A549 (cell line): ENCODE results near the gene CCDC7. TPM values are rescaled to one million over a fixed set of nuclear protein-coding genes. Genes with fewer than 3 reads are reported as not detected.
A peak's percentile ranks its signal among the peaks of the same experiment; 100 is the strongest.

Source experiments
- ATAC-seq, 2 experiments: fragments of 200-7000 bp in 1 of 2; fragments of >200 bp in 1 of 2; cut with Nextera tagmentation in 1 of 2; cut with Tn5 transposase in 1 of 2; 3 replicates each; pipeline versions ENCODE4 v1.8.0 to v1.9.1; 2018 to 2020; ENCODE audit warnings: mild to moderate bottlenecking in 1 of 2, moderate library complexity in 1 of 2
- CTCF ChIA-PET: fragments of 300-600 bp; sonication (Branson Sonifier 250); formaldehyde crosslinking; extraction: SDS; loops from one replicate; lab custom pipeline; 2021; ENCODE audit warnings: antibody characterized with exemption, inconsistent platforms; lab: Yijun Ruan, JAX
- POLR2A ChIA-PET: fragments of 350-600 bp; formaldehyde crosslinking; extraction: SDS; loops from one replicate; lab custom pipeline; 2021; ENCODE audit warnings: antibody characterized with exemption, inconsistent platforms; lab: Yijun Ruan, JAX
- DNase-seq, 2 experiments: peaks; one replicate each; pipeline versions ENCODE4 v3.0.0 to v3.0.0-alpha.2; 2011 to 2016; ENCODE audit warnings: low read depth in 1 of 2, low spot score in 1 of 2
- FAIRE-seq: peaks from 2 replicates; lab custom pipeline; 2011; peaks lifted over from hg19 to GRCh38; lab: Jason Lieb, UNC
- H3K27ac ChIP-seq, 2 experiments: fragments of >200 bp; sonication (Bioruptor Twin); formaldehyde crosslinking; 3 replicates each; pipeline ENCODE4 v1.5.1; 2016 to 2017
- H3K4me1 ChIP-seq: fragments of >200 bp; sonication (Bioruptor Twin); formaldehyde crosslinking; 3 replicates; pipeline ENCODE4 v1.6.1; 2016
- H3K4me2 ChIP-seq: fragments of >200 bp; sonication (Bioruptor Twin); formaldehyde crosslinking; 3 replicates; pipeline ENCODE4 v1.6.1; 2016
- H3K4me3 ChIP-seq: fragments of >200 bp; sonication (Bioruptor Twin); formaldehyde crosslinking; 3 replicates; pipeline ENCODE4 v1.5.1; 2016
- H3K9me3 ChIP-seq: fragments of >200 bp; sonication (Bioruptor Twin); formaldehyde crosslinking; 3 replicates; pipeline ENCODE4 v1.6.1; 2016
- BCL3 ChIP-seq: fragments of >200 bp; sonication (Bioruptor Twin); formaldehyde crosslinking; IDR thresholded peaks from 3 replicates; pipeline ENCODE4 v1.6.1; 2016
- CTCF ChIP-seq: fragments of >200 bp; sonication (Bioruptor Twin); formaldehyde crosslinking; IDR thresholded peaks from 3 replicates; pipeline ENCODE4 v1.5.1; 2016
- ESRRA ChIP-seq: fragments of 150-350 bp; IDR thresholded peaks from 2 replicates; pipeline ENCODE4 v1.6.1; 2014; ENCODE audit warnings: mild to moderate bottlenecking, low read length, borderline replicate concordance
- JUN ChIP-seq, 2 experiments: fragments of >200 bp; sonication (Bioruptor Twin); formaldehyde crosslinking; IDR thresholded peaks; 2 replicates in 1 of 2; 3 replicates in 1 of 2; pipeline ENCODE4 v1.6.1; 2016 to 2017
- KDM5A ChIP-seq: fragments of 200-600 bp; sonication (generic); IDR thresholded peaks from 2 replicates; pipeline ENCODE4 v1.6.1; 2016; ENCODE audit warnings: antibody characterized with exemption, mild to moderate bottlenecking
- MAFK ChIP-seq: fragments of 450-650 bp; IDR thresholded peaks from 2 replicates; pipeline ENCODE4 v1.6.1; 2014; ENCODE audit not compliant: partially characterized antibody
- NFE2L2 ChIP-seq: fragments of 150-350 bp; conservative IDR thresholded peaks from 2 replicates; pipeline ENCODE4 v1.6.1; 2014; ENCODE audit warnings: low read length
- PHF8 ChIP-seq: fragments of 200-600 bp; sonication (generic); IDR thresholded peaks from 2 replicates; pipeline ENCODE4 v1.6.1; 2016; ENCODE audit warnings: low read depth, mild to moderate bottlenecking, antibody characterized with exemption, moderate library complexity, borderline replicate concordance
- RAD21 ChIP-seq, 2 experiments: fragments of >200 bp in 1 of 2; sonication (Bioruptor Twin) in 1 of 2; formaldehyde crosslinking in 1 of 2; IDR thresholded peaks in 1 of 2; conservative IDR thresholded peaks in 1 of 2; 2 replicates in 1 of 2; 3 replicates in 1 of 2; pipeline ENCODE4 v1.6.1; 2012 to 2018; ENCODE audit warnings: inconsistent platforms in 1 of 2
- SMC3 ChIP-seq: fragments of >200 bp; sonication (Bioruptor Twin); formaldehyde crosslinking; IDR thresholded peaks from 3 replicates; pipeline ENCODE4 v1.6.1; 2018; ENCODE audit warnings: inconsistent platforms
- TP53 ChIP-seq: fragments of 250-450 bp; sonication (Bioruptor Pico); IDR thresholded peaks from 2 replicates; pipeline ENCODE4 v1.5.0; 2021; ENCODE audit warnings: mild to moderate bottlenecking, moderate library complexity
- USF2 ChIP-seq: fragments of 450-650 bp; IDR thresholded peaks from 2 replicates; pipeline ENCODE4 v1.6.1; 2014; ENCODE audit warnings: antibody characterized with exemption
- ZNF302 ChIP-seq: fragments of 250-450 bp; sonication (Bioruptor Pico); IDR thresholded peaks from 2 replicates; pipeline ENCODE4 v1.9.0; 2021; ENCODE audit warnings: inconsistent platforms, mild to moderate bottlenecking, moderate library complexity
- WGBS: methylation state at CpG from one replicate; pipeline ENCODE4 v1.1.6; 2017; ENCODE audit errors: missing lambda C conversion rate; 5-methylcytosine and 5-hydroxymethylcytosine counted together
- polyA plus RNA-seq, 4 experiments: library from polyadenylated mRNA; depleted of rRNA in 3 of 4; stranded (reverse); fragments of >200 nt; fragmentation: RNase III in 1 of 4; extraction: RNeasy Plus Mini Kit Qiagen cat#74134 plus additional on column Dnase treatment in 1 of 4; gene quantifications; 2 replicates in 3 of 4; 3 replicates in 1 of 4; pipeline ENCODE4 v1.2.3, GENCODE V29; 2011 to 2017

Gene CCDC7
- polyA plus RNA-seq, 2 of the 4 experiments (the other 2 are of a cell fraction) = 1.2 to 2.9 TPM

GRCh38 chr10:32773105-32773504, 327.2 kb downstream of the CCDC7 start:
- FAIRE-seq (no peak), ATAC-seq (no peak), DNase-seq (no peak)
- POLR2A ChIA-PET = no interaction called here
- H3K27ac ChIP-seq = no peak overlapping the region
- no peaks in the 10 kb centered on the region for H3K4me1 ChIP-seq
- TF ChIP-seq ESRRA = no peak
- peak; percentile 85 for TF ChIP-seq MAFK
- CTCF ChIA-PET = no interaction called here
- H3K4me2 ChIP-seq = no peak overlapping the region
- WGBS = 74% methylated on average over 1 of the region's 1 CpG
- H3K9me3 ChIP-seq = peaks cover 16% of the 10 kb centered on the region; the same call in 2 of the 3 replicates
- H3K4me3 ChIP-seq = no peak overlapping the region

- FAIRE-seq (no peak), ATAC-seq (no peak), DNase-seq (no peak)
- ChIA-PET CTCF (interaction anchor here (1.5 to 2.5 kb wide), 4 partner anchors 9 to 222 kb away, joined by 3 to 8 read pairs (median 6); no protein-coding TSS in a partner anchor), POLR2A (no interaction called here)
- Histone ChIP-seq H3K27ac (no peak overlapping the region), H3K4me3 (no peak overlapping the region), H3K4me2 (no peak overlapping the region), H3K9me3 (no peaks in the 10 kb centered on the region; the same call in 1 of the 3 replicates), H3K4me1 (no peaks in the 10 kb centered on the region)
- TF ChIP-seq BCL3 (no peak), ZNF302 (CRISPR knock-in tag) (no peak)
- WGBS = 71% methylated on average over 4 of the region's 4 CpGs
Measured at GRCh38 chr10:32786968-32787367, 341.0 kb downstream of the CCDC7 start.

- no peak overlapping the region for H3K4me3 ChIP-seq
- FAIRE-seq (no peak), DNase-seq (no peak), ATAC-seq (no peak)
- H3K4me1 ChIP-seq = no peaks in the 10 kb centered on the region
- ChIA-PET CTCF (interaction anchor here (0.8 to 2.5 kb wide), 4 partner anchors 8 to 221 kb away, joined by 3 to 8 read pairs (median 4); no protein-coding TSS in a partner anchor), POLR2A (no interaction called here)
- no peak for TF ChIP-seq USF2
- H3K4me2 ChIP-seq = no peak overlapping the region
- no peak overlapping the region for H3K27ac ChIP-seq
- 81% methylated on average over 3 of the region's 3 CpGs for WGBS
- H3K9me3 ChIP-seq = no peaks in the 10 kb centered on the region; the same call in 1 of the 3 replicates
Measured at GRCh38 chr10:32787690-32788284, 341.8 kb downstream of the CCDC7 start.

GRCh38 chr10:32788359-32788758, 342.4 kb downstream of the CCDC7 start:
- ChIA-PET POLR2A (no interaction called here), CTCF (interaction anchor here (0.6 to 2.5 kb wide), 6 partner anchors 8 to 242 kb away, joined by 3 to 8 read pairs (median 4); no protein-coding TSS in a partner anchor)

More at GRCh38 chr10:32788359-32788758, 342.4 kb downstream of the CCDC7 start:
- Histone ChIP-seq H3K9me3 (no peaks in the 10 kb centered on the region; the same call in 1 of the 3 replicates), H3K4me1 (no peaks in the 10 kb centered on the region), H3K4me3 (no peak overlapping the region), H3K4me2 (no peak overlapping the region), H3K27ac (no peak overlapping the region)
- TF ChIP-seq SMC3 = no peak
- TF ChIP-seq KDM5A = no peak
- TF ChIP-seq RAD21 (conservative IDR thresholded peaks at IDR 0.05 in 1 of 2, IDR thresholded peaks at IDR 0.05 in 1 of 2) = no peak
- no peak for TF ChIP-seq CTCF
- TF ChIP-seq NFE2L2 = no peak
- TF ChIP-seq JUN (IDR thresholded peaks at IDR 0.05) = no peak
- no peak for TF ChIP-seq PHF8
- no peak for TF ChIP-seq TP53 (CRISPR knock-in tag)
- DNase-seq = no peak
- no peak; a peak in 1 of 6 replicates for ATAC-seq
- FAIRE-seq = no peak
